Osteocyte (in vitro differentiated cells): ENCODE results near the gene RBM41. TPM values are rescaled to one million over a fixed set of nuclear protein-coding genes. Genes with fewer than 3 reads are reported as not detected.
"Not testable (repeated sequence)": the region's sequence is repeated elsewhere in the genome, so short reads cannot be mapped to it uniquely, and the experiment has no call there.

Source experiments
- DNase-seq: peaks from one replicate; pipeline ENCODE4 v3.0.0; 2021; ENCODE audit warnings: mixed read lengths; ENCODE audit not compliant: unreplicated experiment; ENCODE audit errors: extremely low spot score
- H3K27ac Mint-ChIP-seq: one replicate; pipeline ENCODE4 v1.8.0; 2021; ENCODE audit warnings: mild to moderate bottlenecking, mixed read lengths; ENCODE audit not compliant: unreplicated experiment
- H3K27me3 Mint-ChIP-seq: one replicate; pipeline ENCODE4 v1.8.0; 2021; ENCODE audit warnings: mixed read lengths; ENCODE audit not compliant: unreplicated experiment
- H3K36me3 Mint-ChIP-seq: one replicate; pipeline ENCODE4 v1.8.0; 2021; ENCODE audit warnings: mixed read lengths; ENCODE audit not compliant: unreplicated experiment
- H3K4me1 Mint-ChIP-seq: one replicate; pipeline ENCODE4 v1.8.0; 2021; ENCODE audit warnings: mixed read lengths; ENCODE audit not compliant: unreplicated experiment
- H3K4me3 Mint-ChIP-seq: one replicate; pipeline ENCODE4 v1.8.0; 2021; ENCODE audit warnings: mild to moderate bottlenecking, moderate library complexity, mixed read lengths; ENCODE audit not compliant: unreplicated experiment
- H3K9me3 Mint-ChIP-seq: one replicate; pipeline ENCODE4 v1.8.0; 2021; ENCODE audit warnings: mixed read lengths; ENCODE audit not compliant: unreplicated experiment
- CTCF ChIP-seq: fragments of 200-600 bp; sonication (generic); IDR thresholded peaks from 2 replicates; pipeline ENCODE4 v1.5.0; 2021; ENCODE audit warnings: antibody characterized with exemption, mild to moderate bottlenecking, moderate library complexity
- total RNA-seq: library from RNA; stranded (reverse); gene quantifications from 2 replicates; pipeline ENCODE4 v1.2.1, GENCODE V29; 2021

The RBM41 gene
- total RNA-seq, 1 donor from 2014 or later, result 15.3 TPM

DNA sequence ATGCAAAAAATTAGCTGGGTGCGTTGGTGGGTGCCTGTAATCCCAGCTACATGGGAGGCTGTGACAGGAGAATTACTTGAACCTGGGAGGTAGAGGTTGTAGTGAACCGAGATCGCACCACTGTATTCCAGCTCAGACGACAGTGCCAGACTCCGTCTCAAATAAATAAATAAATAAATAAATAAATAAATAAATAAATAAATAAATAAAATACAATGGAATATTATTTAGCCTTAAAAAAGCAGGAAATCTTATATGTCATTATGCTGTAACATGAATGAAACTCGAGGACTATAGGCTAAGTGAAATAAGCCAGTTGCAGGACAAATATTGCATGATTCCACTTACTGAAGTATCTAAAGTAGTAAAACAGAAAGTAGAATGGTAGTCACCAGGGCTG, 42.5 kb downstream of the RBM41 start:
- TF ChIP-seq CTCF, result no peak
- DNase-seq, result no peak
- Mint-ChIP-seq H3K27ac (no peak overlapping the region), H3K4me3 (no peak overlapping the region), H3K9me3 (peaks cover 47% of the 10 kb centered on the region), H3K27me3 (no peaks in the 10 kb centered on the region), H3K36me3 (peaks cover 19% of the 10 kb centered on the region), H3K4me1 (no peaks in the 10 kb centered on the region)

- H3K27me3 Mint-ChIP-seq, DNase-seq, H3K4me3 Mint-ChIP-seq, H3K4me1 Mint-ChIP-seq, H3K27ac Mint-ChIP-seq, H3K36me3 Mint-ChIP-seq: not testable (repeated sequence)
- peaks cover 24% of the 10 kb centered on the region for H3K9me3 Mint-ChIP-seq
Measured at GRCh38 chrX:107057731-107058130, 60.9 kb downstream of the RBM41 start.

- Mint-ChIP-seq H3K27ac (no peak overlapping the region), H3K9me3 (peaks cover 18% of the 10 kb centered on the region), H3K4me3 (no peak overlapping the region), H3K4me1 (no peaks in the 10 kb centered on the region), H3K27me3 (no peaks in the 10 kb centered on the region), H3K36me3 (peaks cover 4% of the 10 kb centered on the region)
- no peak for DNase-seq
- TF ChIP-seq CTCF, result no peak
Measured at GRCh38 chrX:107054978-107055377, 63.6 kb downstream of the RBM41 start.

- H3K27me3 Mint-ChIP-seq, result peaks cover 9% of the 10 kb centered on the region
- H3K27ac Mint-ChIP-seq, result no peak overlapping the region
- no peaks in the 10 kb centered on the region for H3K4me1 Mint-ChIP-seq
Measured at GRCh38 chrX:107050195-107050709, 68.4 kb downstream of the RBM41 start.

DNA sequence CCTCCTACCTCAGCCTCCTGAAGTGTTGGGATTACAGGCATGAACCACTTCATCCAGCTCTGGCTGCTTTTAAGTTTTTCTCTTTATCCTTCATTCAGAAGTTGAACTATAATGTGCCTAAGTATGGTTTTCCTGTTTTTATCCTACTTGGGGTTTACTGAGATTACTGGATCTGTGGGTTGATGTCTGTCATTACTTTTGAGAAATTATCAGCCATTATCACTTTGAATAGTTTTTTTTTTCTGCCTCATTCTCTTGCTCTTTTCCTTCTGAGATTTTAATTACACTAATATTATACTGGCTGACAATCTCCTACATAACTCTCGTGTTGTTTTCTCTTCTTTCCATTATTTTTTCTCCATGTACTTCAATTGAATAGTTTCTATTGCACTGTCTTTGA, 71.0 kb downstream of the RBM41 start:
- TF ChIP-seq CTCF, result no peak
- peaks cover 12% of the 10 kb centered on the region for H3K27me3 Mint-ChIP-seq
- no peak overlapping the region for H3K4me3 Mint-ChIP-seq
- no peaks in the 10 kb centered on the region for H3K36me3 Mint-ChIP-seq
- H3K4me1 Mint-ChIP-seq, result no peaks in the 10 kb centered on the region
- peaks cover 20% of the 10 kb centered on the region for H3K9me3 Mint-ChIP-seq
- no peak overlapping the region for H3K27ac Mint-ChIP-seq
- DNase-seq, result no peak

More at GRCh38 chrX:107050195-107050709, 68.4 kb downstream of the RBM41 start:
- H3K9me3 Mint-ChIP-seq, result peaks cover 13% of the 10 kb centered on the region
- no peak for DNase-seq
- no peak for TF ChIP-seq CTCF
- H3K4me3 Mint-ChIP-seq, result no peak overlapping the region
- no peaks in the 10 kb centered on the region for H3K36me3 Mint-ChIP-seq

DNA sequence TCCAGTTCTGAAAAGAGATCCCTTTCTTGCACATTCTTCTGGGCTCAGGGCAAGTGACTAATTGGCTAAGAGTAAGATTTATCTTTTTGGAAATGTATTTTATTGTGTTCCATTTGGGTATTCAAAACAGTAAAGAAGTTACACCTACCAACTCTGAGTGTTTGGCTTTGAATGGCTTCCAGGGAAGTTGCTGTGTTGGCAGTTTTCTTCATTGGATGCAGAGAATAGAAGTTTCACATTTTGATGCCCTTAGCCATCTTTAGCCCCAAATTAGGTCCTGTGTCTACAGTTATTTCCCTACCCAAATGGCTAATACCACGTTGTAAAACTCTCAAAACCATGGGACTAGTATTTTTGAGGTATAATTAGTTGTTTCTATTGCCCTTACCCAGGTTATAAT, 88.9 kb downstream of the RBM41 start:
- TF ChIP-seq CTCF, result no peak
- Mint-ChIP-seq H3K9me3 (no peaks in the 10 kb centered on the region), H3K36me3 (no peaks in the 10 kb centered on the region), H3K4me3 (no peak overlapping the region), H3K27me3 (peaks cover 10% of the 10 kb centered on the region), H3K4me1 (no peaks in the 10 kb centered on the region), H3K27ac (no peak overlapping the region)
- DNase-seq, result no peak
